GM18873 (cell line): Measurements from ENCODE around the gene PLEKHN1.

Experiments
- ATAC-seq: cut with Tn5 transposase; IDR thresholded peaks from one replicate; pipeline ENCODE4 v1.9.1; 2021; ENCODE audit warnings: mild to moderate bottlenecking, moderate library complexity, moderate number of reproducible peaks; ENCODE audit not compliant: unreplicated experiment, low FRiP score

Gene PLEKHN1

DNA sequence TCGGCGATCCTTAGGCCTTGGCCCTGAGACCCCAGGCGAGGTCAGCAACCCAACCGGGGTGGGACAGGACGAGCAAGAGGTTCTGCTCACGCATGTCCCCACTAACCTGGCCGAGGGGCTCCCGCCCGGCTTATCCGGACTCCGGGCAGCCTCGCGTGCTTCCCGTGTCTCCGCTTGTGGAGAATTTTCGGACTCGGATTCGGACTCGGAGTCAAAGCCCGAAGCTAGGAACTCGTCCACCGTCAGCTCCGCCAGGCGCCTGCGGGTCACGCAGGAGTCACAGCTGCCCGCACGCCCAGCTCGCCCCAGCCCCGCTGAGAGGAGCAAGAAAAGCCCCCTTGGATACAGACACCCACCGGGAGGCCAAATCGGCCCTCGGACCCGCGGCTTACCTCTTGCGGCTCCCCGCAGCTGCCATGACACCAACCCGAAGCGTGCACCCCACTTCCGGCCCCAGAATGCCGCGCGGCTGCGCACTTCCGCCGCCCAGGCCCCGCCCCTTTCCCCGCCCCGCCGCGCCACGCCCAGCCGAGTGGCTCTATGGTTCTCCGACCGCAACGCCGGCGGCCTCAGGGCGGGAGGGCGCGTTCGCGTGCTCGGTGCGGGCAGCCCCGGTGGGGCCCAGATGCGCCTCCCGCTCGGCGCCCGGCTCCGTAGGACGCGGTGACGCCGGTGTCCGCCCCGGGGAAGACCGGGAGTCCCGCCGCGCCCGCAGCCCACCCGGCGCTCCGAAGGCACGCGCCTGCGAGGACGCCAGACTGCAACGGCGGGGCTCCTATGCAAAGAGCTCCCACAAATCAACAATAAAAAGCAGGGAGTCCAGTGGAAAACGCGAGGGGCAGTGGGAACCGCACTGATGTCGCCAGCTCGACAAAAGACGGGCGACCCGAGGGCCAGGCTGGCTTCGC is 7.2 kb upstream of the PLEKHN1 start, which contains the start of gene NOC2L:
Gene NOC2L, minus strand, starts transcription at position 434 of the 908 bp plus-strand sequence. Its CDS starts 16 bp downstream, at position 418.
- ATAC-seq = peak; percentile 52

DNA sequence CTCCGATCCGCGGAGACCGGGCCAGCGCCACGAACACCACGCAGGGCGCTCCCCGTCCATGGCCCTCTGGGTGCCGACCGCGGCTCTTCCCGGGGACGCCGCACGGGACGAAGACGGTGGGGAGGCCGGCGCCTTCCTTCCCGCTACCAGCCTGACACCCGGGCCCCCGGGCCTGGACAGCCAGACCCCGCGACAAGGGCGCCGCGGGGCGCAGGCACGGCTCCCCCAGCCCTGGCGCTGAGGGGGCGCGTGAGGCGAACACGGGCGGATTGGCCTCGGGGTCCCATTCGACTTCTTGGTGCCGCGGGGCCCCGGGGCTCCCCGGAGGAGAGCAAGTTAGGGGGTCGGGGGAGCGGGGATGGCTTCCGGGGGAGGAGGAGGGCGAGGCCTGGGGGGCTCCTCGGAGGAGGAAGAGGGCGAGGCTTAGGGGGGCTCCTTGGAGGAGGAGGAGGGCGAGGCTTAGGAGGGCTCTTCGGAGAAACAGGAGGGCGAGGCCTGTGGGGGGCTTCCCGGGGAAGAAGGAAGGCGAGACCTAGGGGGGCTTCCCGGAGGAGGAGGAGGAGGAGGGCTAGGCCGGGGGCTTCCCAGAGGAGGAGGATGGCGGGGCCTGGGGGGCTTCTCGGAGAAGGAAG is 6.4 kb upstream of the PLEKHN1 start:
- no peak for ATAC-seq

- no peak for ATAC-seq
Measured at GRCh38 chr1:960363-961131, 5.7 kb upstream of the PLEKHN1 start, which contains the start of gene KLHL17. TSS of gene KLHL17 (plus strand) at chr1:960584. CDS start at chr1:960694, 110 bp downstream.

DNA sequence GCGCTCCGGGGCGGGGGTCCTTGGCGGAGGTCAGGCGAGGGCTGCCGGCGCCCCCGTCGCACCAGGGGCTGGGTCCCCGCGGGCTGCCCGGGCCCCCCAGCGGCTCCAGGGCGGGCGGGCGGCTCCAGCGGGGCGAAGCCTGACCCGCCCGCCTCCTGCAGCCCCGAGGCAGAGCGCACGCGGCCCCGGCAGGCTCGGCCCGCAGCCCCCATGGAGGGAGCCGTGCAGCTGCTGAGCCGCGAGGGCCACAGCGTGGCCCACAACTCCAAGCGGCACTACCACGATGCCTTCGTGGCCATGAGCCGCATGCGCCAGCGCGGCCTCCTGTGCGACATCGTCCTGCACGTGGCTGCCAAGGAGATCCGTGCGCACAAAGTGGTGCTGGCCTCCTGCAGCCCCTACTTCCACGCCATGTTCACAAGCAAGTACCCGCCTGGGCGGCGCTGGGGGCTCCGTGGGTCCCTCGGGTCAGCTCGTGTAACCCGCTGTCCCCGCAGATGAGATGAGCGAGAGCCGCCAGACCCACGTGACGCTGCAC is 5.1 kb upstream of the PLEKHN1 start:
- ATAC-seq = no peak

DNA sequence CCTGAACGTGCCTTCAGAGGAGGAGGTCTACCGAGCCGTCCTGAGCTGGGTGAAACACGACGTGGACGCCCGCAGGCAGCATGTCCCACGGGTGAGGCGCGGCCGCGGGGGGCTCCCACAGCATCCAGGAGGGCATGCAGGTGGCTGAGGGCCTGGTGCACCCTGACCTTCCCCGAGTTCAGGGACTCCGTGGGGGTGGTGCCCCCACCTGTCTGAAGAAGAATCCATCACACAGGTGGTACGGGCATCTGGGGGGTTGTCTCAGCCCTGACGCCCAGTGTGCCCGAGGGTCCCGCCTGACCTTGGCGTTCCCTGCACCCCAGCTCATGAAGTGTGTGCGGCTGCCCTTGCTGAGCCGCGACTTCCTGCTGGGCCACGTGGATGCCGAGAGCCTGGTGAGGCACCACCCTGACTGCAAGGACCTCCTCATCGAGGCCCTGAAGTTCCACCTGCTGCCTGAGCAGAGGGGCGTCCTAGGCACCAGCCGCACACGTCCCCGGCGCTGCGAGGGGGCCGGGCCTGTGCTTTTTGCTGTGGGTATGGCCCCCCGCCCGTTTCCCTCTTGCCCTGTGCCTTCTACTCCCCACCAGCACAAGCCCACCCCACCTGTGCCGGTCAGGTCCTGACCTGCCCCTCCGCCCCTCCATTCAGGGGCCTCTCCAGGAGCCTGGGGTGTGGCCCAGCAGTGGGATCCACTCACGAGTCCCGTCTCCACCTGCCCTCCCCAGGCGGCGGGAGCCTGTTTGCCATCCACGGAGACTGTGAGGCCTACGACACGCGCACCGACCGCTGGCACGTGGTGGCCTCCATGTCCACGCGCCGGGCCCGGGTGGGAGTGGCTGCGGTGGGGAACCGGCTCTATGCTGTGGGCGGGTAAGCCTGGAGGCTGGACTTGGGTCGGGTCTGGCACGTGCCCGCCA is 3.6 kb upstream of the PLEKHN1 start:
- no peak for ATAC-seq

GRCh38 chr1:963301-963651 is 3.0 kb upstream of the PLEKHN1 start:
- ATAC-seq = no peak

DNA sequence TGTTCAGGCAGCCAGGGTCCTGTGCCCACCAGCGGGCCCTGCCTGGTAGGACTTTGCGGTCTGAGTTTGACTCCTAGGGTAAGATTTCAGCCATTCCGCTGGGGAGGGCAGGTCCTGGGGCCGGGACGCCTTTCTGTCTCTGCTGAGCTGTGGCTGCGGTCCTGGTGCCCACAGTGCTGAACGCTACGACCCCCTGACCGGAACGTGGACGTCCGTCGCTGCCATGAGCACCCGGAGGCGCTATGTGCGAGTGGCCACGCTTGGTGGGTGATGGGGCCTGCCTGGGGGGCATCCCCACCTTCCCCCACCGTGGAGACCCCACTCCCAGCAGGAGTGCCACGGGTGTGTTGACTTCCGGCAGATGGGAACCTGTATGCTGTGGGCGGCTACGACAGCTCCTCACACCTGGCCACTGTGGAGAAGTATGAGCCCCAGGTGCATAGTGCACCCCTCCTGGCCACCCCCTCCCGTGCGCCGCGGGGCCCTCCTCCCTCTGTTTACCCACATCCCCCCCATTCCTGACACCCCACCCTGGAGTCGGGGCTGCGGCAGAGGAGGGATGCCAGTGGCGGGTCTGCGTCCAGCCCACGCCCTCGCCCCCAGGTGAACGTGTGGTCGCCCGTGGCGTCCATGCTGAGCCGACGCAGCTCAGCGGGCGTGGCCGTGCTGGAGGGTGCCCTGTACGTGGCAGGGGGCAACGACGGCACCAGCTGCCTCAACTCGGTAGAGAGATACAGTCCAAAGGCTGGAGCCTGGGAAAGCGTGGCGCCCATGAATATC is 2.3 kb upstream of the PLEKHN1 start:
- ATAC-seq = no peak

DNA sequence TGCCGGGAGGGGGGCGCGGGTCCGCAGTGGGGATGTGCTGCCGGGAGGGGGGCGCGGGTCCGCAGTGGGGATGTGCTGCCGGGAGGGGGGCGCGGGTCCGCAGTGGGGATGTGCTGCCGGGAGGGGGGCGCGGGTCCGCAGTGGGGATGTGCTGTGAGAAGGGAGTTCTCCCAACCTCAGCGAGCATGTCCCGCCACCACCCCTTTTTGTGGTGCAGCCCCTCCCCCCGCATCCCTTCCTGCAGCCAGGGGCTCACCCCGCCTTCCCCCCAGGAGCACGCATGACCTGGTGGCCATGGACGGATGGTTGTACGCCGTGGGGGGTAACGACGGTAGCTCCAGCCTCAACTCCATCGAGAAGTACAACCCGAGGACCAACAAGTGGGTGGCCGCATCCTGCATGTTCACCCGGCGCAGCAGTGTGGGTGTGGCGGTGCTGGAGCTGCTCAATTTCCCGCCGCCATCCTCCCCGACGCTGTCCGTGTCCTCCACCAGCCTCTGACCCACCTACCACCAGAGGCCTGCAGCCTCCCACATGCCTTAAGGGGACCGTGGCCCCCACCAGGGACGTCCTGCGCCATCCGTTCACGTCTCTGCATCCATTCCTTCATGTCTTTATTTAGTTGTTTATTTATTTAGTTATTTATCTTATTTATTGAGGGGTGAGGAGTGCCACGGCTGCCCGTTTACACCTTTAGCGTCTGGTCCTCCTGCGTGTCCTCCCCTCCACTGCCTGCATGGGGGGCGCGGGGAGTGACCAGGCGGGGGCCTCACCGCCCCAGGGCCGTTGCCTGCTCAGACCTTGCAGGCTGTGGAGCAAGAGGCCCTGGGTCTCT is 1.4 kb upstream of the PLEKHN1 start:
- ATAC-seq = no peak

GRCh38 chr1:965526-966134 is 652 bp upstream of the PLEKHN1 start:
- no peak for ATAC-seq

GRCh38 chr1:966704-967300 is 520 bp downstream of the PLEKHN1 start:
- no peak for ATAC-seq

- ATAC-seq = no peak
Measured at GRCh38 chr1:967466-968343, 1.4 kb downstream of the PLEKHN1 start.

GRCh38 chr1:969260-969855 is 3.1 kb downstream of the PLEKHN1 start:
- no peak for ATAC-seq

DNA sequence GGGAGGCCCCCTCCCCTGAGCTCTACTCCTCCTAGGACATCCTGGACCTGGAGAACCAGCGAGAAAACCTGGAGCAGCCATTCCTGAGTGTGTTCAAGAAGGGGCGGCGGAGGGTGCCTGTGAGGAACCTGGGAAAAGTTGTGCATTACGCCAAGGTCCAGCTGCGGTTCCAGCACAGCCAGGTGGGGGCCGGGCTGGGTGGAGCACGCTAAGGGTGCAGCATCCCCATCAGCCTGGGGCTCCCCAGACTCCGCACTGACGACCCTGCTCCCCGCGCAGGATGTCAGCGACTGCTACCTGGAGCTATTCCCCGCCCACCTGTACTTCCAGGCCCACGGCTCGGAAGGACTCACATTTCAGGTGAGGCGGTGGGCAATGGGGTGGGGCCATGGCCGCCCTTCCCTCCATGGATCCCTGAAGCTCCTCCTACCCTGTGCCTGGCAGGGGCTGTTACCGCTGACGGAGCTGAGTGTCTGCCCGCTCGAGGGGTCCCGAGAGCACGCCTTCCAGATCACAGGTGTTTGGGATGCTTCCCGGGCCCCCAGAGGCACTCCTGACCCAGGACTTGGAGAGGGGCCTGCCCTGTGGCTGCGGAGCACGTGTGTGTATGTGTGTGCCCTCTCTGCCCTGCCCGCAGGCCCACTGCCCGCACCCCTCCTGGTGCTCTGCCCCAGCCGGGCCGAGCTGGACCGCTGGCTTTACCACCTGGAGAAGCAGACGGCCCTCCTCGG is 4.1 kb downstream of the PLEKHN1 start:
- no peak for ATAC-seq

DNA sequence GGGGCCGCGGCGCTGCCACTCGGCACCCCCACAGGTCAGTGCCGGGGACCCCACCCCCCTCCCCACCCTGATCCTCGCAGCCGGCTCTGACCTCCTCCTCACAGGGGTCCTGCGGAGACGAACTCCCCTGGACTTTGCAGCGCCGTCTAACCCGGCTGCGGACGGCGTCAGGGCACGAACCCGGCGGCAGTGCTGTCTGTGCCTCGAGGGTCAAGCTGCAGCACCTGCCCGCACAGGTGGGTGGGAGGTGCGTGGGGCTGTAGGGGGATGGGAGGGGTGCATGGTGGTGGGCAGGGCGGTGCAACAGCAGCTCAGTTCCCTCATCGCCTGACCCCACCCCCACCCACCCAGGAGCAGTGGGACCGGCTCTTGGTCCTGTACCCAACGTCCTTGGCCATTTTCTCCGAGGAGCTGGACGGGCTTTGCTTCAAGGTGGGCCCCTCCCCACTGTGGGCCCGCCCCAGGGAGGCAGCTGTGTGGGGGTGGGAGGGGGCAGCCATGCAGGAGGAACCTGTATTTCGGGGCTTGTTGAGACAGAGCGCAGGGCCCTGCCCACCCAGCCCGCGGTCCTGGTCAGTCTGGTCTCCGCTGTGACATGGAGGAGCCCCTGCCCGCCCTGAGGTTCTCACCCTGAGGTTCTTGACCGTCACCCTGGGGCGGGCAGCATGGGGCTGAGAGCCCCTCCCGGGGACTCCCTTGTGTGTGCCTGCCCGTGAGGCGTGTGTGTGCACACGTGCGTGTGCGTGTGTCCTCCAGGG is 4.9 kb downstream of the PLEKHN1 start:
- no peak for ATAC-seq
